Measurements from ENCODE around the gene C5orf15.

- TF ChIP-seq REST (IDR thresholded peaks at IDR 0.05; ENCODE audit: insufficient read depth in 1 of 2, low read depth in 2 of 2, low read length in 1 of 2), result no peak
- TF ChIP-seq CTCF (IDR thresholded peaks at IDR 0.05), result no peak
These were observed 61.4 kb downstream of the C5orf15 start for GRCh38 chr5:133907075-133907474.
